ENCODE data around the gene DYNLT2. TPM values are rescaled to one million over a fixed set of nuclear protein-coding genes. Genes with fewer than 3 reads are reported as not detected.
A peak's percentile ranks its signal among the peaks of the same experiment; 100 is the strongest.

Gene DYNLT2
- total and polyA plus RNA-seq, 2 of the 13 experiments (the other 11 are each of a cell fraction or from before 2014, with no cell fraction given), result 2.1 to 4.3 TPM

- TF ChIP-seq BCLAF1 (IDR thresholded peaks at IDR 0.05), result no peak
- TF ChIP-seq ZNF253 (CRISPR knock-in tag; IDR thresholded peaks at IDR 0.05; ENCODE audit: borderline replicate concordance), result no peak
- TF ChIP-seq, protein P1, sequence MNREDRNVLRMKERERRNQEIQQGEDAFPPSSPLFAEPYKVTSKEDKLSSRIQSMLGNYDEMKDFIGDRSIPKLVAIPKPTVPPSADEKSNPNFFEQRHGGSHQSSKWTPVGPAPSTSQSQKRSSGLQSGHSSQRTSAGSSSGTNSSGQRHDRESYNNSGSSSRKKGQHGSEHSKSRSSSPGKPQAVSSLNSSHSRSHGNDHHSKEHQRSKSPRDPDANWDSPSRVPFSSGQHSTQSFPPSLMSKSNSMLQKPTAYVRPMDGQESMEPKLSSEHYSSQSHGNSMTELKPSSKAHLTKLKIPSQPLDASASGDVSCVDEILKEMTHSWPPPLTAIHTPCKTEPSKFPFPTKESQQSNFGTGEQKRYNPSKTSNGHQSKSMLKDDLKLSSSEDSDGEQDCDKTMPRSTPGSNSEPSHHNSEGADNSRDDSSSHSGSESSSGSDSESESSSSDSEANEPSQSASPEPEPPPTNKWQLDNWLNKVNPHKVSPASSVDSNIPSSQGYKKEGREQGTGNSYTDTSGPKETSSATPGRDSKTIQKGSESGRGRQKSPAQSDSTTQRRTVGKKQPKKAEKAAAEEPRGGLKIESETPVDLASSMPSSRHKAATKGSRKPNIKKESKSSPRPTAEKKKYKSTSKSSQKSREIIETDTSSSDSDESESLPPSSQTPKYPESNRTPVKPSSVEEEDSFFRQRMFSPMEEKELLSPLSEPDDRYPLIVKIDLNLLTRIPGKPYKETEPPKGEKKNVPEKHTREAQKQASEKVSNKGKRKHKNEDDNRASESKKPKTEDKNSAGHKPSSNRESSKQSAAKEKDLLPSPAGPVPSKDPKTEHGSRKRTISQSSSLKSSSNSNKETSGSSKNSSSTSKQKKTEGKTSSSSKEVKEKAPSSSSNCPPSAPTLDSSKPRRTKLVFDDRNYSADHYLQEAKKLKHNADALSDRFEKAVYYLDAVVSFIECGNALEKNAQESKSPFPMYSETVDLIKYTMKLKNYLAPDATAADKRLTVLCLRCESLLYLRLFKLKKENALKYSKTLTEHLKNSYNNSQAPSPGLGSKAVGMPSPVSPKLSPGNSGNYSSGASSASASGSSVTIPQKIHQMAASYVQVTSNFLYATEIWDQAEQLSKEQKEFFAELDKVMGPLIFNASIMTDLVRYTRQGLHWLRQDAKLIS (CRISPR knock-in tag; IDR thresholded peaks at IDR 0.05), result no peak; the same call in 1 of the 2 replicates
- TF ChIP-seq ERF (CRISPR knock-in tag; IDR thresholded peaks at IDR 0.05), result peak; percentile 8; the same call in 1 of the 2 replicates
- TF ChIP-seq ZNF432 (CRISPR knock-in tag; IDR thresholded peaks at IDR 0.05; ENCODE audit: borderline replicate concordance), result no peak
- 0 out of 2 replicates have a peak, but pooled peaks have one; percentile 35 for TF ChIP-seq ZNF20 (CRISPR knock-in tag; IDR thresholded peaks at IDR 0.05)
- TF ChIP-seq JARID2 (CRISPR knock-in tag; IDR thresholded peaks at IDR 0.05; ENCODE audit: insufficient replicate concordance), result peak; percentile 58
- peak; percentile 85 for TF ChIP-seq DPF2 (CRISPR knock-in tag; IDR thresholded peaks at IDR 0.05; ENCODE audit: borderline replicate concordance, low read depth)
- 0 out of 2 replicates have a peak, but pooled peaks have one; percentile 61 for TF ChIP-seq ZNF296 (CRISPR knock-in tag; conservative IDR thresholded peaks at IDR 0.05)
- no peak for TF ChIP-seq ZKSCAN1 (IDR thresholded peaks at IDR 0.05; ENCODE audit: low read length)
- no peak; the same call in 1 of the 2 replicates for TF ChIP-seq KDM2A (CRISPR knock-in tag; IDR thresholded peaks at IDR 0.05; ENCODE audit: borderline replicate concordance, low read depth)
- TF ChIP-seq ETV6 (CRISPR knock-in tag; conservative IDR thresholded peaks at IDR 0.05), result no peak; the same call in 1 of the 2 replicates
- no peak for TF ChIP-seq FOXM1 (CRISPR knock-in tag; IDR thresholded peaks at IDR 0.05)
- no peak for TF ChIP-seq MZF1 (CRISPR knock-in tag; IDR thresholded peaks at IDR 0.05; ENCODE audit: borderline replicate concordance)
- no peak for TF ChIP-seq TEAD2 (CRISPR knock-in tag; IDR thresholded peaks at IDR 0.05)
- TF ChIP-seq ZNF704 (CRISPR knock-in tag; IDR thresholded peaks at IDR 0.05; ENCODE audit: borderline replicate concordance), result peak; percentile 90; the same call in 1 of the 2 replicates
- no peak for TF ChIP-seq CBX2 (IDR thresholded peaks at IDR 0.05; ENCODE audit: low read depth, low read length)
- no peak for TF ChIP-seq CBX2 (CRISPR knock-in tag; IDR thresholded peaks at IDR 0.05; ENCODE audit: low read depth)
- TF ChIP-seq ZNF660 (CRISPR knock-in tag; IDR thresholded peaks at IDR 0.05; ENCODE audit: borderline replicate concordance, low read depth), result no peak
- peak; percentile 77 for TF ChIP-seq ZFY (CRISPR knock-in tag; IDR thresholded peaks at IDR 0.05)
- peak; percentile 59 for TF ChIP-seq RXRB (CRISPR knock-in tag; IDR thresholded peaks at IDR 0.05; ENCODE audit: borderline replicate concordance)
- 0 out of 2 replicates have a peak, but pooled peaks have one; percentile 26 for TF ChIP-seq DMAP1 (CRISPR knock-in tag; IDR thresholded peaks at IDR 0.05)
Observed at GRCh38 chr6:169800668-169801395, 49.5 kb upstream of the DYNLT2 start (continued).

All from HepG2 (cell line).